Activated gamma-delta T cell treated with Interleukin-2 at 50 U/mL for 16 hours (primary cell): ENCODE results near the gene PLOD3.
"Not testable (repeated sequence)": the region's sequence is repeated elsewhere in the genome, so short reads cannot be mapped to it uniquely, and the experiment has no call there.

Experiments used
- DNase-seq: peaks from one replicate; pipeline ENCODE4 v3.0.0-alpha.2; 2020

The PLOD3 gene, protein sequence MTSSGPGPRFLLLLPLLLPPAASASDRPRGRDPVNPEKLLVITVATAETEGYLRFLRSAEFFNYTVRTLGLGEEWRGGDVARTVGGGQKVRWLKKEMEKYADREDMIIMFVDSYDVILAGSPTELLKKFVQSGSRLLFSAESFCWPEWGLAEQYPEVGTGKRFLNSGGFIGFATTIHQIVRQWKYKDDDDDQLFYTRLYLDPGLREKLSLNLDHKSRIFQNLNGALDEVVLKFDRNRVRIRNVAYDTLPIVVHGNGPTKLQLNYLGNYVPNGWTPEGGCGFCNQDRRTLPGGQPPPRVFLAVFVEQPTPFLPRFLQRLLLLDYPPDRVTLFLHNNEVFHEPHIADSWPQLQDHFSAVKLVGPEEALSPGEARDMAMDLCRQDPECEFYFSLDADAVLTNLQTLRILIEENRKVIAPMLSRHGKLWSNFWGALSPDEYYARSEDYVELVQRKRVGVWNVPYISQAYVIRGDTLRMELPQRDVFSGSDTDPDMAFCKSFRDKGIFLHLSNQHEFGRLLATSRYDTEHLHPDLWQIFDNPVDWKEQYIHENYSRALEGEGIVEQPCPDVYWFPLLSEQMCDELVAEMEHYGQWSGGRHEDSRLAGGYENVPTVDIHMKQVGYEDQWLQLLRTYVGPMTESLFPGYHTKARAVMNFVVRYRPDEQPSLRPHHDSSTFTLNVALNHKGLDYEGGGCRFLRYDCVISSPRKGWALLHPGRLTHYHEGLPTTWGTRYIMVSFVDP

DNA sequence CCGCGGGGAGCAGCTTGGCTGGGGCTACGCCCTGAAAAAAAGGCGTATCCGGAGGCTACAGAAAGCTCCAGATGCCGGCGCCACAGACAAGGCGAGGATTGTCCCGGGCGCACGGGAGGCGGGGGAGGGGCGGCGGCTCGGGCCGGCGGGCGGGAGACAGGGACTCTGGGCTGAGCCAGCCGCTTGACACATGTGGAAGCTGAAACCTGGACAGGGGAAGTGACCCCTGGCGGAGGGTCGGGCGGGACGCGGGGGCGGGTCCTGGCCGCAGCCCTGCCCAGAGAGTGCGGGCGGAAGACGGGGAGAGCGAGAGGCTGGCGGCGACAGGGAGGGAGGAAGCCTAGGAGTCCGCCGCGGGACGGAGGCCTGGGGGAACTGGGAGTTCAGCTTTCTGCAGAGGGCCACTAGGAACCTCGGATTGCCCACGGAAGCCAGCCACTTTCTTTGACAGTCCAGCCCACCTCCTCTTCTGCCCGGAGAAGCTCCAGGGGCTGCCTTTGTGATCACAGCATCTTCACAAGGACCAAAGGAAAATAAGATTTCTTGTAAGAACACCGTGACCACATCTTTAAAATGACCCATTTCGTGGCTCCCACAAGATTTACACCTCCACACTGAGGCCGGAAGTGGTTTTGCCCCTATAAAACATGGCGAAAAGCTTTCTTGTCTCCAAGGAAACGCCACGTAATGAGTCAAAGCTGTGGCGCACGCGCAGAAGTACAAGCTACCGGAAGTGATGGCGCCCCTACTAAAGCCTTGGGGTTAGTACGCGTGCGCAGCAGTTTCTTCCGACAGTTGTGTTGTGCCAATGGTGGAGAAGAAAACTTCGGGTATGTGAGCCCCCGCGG, at the start of gene PLOD3, which contains the start of gene ZNHIT1:
Gene PLOD3, minus strand, starts transcription at position 194 of the 848 bp plus-strand sequence. CDS start 307 bp downstream, outside the sequence.
Gene ZNHIT1, plus strand, starts transcription at position 778 of the 848 bp plus-strand sequence. Its CDS starts 31 bp downstream, at position 809.
- peak; percentile 96 for DNase-seq

DNA sequence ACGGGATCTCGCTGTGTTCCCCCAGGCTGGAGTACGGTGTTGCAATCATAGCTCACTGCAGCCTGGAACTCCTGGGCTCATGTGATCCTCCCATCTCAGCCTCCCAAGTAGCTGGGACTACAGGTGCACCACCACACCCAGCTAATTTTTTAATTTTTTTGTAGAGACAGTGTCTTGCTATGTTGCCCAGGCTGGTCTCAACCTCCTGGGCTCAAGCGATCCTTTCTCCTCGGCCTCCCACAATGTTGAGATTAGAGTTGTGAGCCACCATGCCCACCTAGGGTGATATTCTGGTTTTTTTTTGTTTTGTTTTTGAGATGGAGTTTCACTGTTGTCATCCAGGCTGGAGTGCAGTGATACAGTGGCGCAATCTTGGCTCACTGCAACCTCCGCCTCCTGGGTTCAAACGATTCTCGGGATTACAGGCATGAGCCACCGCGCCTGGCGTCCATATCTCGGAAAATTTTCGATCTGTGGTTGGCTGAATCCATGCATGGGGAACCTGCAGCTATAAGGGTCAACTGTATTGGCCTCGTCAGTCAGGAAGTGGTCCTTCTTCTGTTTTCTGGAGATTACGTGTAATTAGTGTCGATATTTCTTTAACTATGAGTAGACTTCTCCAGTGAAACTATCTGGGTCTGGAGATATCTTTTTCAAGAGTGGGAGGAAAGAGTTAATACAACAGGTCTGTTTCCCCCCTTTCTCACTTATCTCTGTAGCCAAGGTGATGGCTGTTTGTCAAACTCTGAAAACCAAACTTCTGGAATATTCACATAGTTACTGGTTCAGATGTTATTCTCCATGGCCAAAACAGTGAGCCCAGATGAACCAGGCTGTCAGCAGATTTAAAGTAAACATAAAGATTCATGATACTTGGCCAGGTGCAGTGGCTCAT, 48.5 kb upstream of the PLOD3 start:
- no peak for DNase-seq

DNA sequence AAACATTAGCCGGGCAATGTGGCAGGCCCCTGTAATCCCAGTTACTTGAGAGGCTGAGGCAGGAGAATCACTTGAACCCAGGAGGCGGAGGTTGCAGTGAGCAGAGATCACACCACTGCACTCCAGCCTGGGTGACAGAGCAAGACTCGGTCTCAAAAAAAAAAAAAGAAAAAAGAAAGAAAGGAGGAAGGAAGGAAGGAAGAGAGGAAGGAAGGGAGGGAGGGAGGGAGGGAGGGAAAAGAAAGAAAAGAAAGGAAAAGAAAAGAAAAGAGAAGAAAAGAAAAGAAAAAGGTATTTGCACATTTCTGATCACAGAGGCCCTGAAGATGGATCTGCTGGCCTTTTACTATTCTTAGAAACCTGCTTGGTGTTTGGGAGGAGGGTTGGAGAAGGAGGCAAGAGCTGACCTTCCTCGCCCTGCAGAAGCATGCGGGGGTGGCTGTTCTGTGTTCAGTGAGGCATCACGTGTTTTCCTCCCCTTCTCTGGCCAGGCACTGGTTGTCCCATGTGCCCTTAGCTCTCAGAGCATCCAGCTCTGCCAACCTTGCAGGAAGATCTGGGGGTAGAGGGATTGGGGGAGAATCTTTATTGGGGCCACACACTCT, 46.8 kb upstream of the PLOD3 start:
- DNase-seq, result not testable (repeated sequence)

DNA sequence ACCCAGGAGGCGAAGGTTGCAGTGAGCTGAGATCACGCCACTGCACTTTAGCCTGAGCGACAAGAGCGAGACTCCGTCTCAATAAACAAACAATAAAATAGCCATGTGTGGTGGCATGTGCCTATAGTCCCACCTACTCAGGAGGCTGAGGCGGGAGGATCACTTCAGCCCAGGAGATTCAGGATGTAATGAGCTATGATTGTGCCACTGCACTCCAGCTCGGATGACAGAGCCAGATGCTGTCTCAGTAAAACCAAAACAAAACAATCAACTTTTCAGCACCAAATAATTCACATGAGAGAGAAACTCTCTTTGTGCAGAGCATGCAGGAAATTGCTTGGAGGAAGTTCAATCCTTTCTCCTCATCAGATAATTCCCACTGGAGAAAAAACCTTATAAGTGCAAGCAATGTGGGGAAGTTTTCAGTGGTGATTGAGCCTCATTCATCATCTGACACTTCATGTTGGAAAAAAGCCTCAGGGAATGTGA, 40.9 kb upstream of the PLOD3 start:
- DNase-seq, result no peak

DNA sequence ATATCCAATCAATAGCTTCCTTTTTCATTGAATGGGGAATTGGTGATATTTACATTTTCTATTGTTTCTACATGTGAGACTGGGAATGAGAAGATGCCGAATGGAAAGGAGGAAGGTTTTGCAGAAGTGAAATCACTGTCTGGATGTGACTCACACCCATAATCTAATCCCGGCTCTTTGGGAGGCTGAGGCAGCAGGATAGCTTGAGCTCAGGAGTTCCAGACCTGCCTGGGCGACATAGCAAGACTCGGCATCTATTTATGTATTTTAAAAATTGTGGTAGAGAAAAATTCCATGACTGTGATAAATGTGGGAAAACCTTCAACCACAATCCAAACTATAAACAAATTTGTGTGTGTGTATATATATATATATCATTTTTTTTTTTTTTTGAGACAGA, 38.4 kb upstream of the PLOD3 start:
- DNase-seq, result no peak

DNA sequence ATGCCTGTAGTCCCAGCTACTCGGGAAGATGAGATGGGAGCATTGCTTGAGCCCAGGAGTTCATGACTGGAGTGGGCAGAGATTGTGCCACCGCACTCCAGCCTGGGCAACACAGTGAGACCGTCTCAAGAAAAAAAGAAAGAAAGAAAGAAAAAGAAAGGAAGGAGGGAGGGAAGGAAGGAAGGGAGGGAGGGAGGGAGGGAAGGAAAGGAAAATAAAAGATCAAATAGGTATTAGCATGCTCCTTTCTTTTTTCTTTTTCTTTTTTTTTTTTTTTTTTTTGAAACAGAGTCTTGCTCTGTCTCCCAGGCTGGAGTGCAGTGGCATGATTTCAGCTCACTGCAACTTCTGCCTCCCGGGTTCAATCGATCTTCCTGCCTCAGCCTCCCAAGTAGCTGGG, 35.8 kb upstream of the PLOD3 start:
- DNase-seq, result not testable (repeated sequence)

DNA sequence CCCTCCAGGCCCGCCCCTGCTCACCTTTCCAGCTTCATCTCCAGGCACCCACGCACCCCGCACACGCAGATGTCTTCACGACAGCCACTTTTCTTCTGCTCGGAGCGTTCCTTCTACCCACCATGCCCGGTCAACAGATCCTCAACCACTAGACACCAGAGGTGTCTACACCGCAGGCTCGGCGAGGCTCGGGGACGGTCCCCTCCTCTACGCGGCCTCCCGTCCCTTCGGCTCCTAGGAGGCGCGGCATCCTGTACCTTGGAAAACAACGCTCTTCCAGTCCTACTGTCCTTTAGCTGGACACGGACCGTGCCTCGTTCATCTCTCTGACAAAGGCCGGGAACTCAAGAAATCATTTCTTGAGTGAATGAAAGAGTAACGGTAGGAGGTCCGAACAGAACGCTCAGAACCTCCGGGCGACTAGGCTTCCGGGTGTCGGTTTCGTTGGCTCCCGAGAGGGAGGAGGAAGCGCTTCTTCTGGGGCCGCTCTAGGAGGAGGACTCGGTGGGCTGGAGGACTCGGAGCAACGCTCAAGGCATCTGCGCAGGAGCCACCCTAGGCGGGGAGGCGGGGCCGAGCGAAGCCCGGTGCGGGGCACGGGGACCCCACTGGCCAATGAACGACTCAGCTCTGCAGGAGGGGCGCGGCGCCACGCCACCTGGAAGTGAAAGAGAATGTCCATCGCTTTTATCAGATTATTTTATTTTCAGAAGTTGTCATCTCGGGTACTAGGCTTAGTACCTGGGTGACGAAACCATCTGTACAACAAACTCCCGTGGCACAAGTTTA, 34.7 kb upstream of the PLOD3 start:
- DNase-seq, result peak; percentile 100

DNA sequence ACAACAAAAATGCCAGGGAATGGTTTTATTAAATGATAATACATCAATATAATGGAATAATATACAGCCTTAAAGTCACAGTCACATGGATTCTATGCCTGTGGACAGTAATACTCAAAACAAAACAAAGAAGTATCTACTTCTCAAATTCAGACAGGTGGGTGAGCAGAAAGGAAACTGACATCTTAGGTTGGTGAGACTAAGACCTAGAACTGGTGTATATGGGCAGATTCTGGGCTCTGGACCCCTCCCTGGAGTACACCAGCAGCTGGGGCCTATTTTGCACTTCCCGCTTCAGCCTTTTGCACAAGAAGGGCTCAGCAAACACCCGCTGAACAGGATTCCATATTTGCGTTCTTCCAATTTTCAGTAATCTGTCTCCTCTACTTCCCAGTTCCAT, 32.9 kb upstream of the PLOD3 start:
- DNase-seq, result no peak

DNA sequence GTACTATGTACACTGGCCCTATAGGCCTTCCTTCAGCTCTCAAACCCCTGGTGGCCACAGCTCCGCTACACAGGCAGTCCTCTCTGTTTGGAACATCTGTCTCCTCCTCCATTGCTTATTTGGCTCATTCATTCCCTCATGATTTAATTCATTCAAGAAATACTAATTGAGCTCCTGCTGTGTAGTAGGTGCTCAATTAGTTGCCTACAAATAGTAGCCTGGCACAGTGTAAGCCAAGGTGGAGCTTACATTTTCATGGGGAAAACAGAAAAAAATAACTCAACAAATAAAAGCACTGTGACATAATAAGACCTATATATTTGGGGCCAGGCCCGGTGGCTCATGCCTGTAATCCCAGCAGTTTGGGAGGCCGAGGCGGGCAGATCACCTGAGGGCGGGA, 30.9 kb upstream of the PLOD3 start:
- no peak for DNase-seq

DNA sequence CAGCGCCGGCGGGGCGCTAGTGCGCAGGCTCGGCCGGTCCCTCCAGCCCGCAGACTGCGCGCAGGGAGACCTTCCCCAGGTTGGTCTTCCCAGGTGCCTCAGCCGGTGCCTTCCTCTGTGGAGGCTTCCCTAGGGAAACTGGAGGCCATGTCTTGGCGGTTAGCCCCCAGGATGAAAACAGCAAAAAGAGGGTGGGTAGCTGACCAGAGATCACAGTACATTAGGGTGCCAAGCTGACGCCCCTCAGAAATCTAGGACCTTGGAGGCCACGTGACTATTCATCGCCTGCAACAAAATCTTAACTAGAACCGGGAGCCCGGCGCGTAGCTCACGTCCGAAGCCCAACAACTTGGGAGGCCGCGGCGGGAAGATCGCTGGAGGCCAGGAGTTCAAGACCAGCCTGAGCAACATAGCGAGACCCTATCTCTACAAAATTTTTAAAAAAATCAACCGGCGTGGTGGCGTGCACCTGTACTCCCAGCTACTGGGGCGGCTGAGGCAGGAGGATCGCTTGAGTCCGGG, 27.8 kb upstream of the PLOD3 start:
- no peak for DNase-seq

DNA sequence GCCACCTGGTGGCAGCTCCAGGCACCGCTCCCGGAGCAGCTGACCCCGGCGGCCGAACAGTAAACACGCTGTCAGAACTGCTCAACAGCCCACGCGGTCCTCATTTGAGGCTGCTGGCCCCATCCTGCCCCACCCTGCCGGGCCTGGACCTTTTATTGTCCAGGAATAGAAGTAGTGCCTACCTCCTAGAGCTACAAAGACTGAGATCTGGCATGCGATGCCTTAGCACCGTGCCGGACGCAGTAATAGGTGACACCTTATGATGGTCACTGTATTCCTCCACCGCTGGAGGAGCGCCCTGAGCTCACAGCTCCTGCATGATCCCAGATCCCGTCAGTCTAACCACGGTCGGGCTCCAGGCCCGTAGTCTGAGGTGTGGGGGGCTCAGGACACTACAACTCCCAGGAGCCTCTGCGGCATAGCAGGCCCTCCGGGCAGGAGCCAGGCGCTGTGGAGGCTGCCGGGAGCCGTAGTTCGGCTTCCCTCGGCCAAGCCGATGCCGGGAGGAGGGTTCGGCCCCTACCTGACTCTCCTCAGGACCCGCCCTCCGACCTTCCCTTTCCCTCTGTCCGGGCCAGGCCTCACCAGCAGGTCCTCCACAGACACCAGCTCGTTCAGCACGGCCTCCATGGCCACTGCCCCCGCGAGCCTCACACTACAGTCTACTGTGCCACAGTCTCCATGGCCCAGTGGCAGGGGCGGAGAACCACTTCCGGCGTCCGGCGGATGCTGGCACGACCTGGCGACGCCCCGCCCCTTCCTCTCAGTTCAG, 27.2 kb upstream of the PLOD3 start, which contains the start of gene FIS1:
Gene FIS1, minus strand, starts transcription at position 707 of the 772 bp plus-strand sequence. Its CDS starts 77 bp downstream, at position 630.
- DNase-seq, result peak; percentile 93

DNA sequence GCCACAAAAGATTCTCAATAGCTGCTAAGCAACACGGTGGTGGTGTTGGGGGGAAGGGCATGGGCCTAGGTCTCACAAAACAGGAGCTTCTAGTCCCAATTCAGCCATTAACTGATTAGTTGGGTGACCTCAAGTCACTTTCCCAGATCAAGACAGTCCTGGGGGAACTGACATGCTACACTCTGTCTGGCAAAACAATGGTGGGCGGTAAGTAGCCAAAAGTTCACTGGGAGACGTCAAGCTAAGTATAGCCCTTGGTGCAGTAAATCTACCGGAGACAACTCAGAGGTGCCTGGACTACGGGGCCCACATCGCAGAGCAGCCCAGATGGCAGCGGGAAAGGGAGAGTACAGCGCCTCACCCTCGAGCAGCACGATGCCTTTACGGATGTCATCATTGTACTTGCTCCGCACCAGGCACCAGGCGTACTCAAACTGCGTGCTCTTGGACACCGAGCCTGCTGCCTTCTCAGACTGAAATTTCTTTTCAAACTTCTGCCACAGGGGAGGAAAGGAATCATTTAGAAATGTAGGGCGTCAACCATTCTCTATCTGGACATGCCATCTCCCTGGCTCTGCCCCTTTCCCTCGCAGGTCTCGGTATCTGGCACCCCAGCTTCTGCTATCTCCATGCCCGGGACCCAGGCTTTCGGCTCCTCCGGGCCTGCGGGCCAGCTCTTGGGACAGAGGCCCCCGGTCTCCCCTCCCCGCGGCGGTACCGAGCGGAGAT, 26.4 kb upstream of the PLOD3 start:
- DNase-seq, result no peak

DNA sequence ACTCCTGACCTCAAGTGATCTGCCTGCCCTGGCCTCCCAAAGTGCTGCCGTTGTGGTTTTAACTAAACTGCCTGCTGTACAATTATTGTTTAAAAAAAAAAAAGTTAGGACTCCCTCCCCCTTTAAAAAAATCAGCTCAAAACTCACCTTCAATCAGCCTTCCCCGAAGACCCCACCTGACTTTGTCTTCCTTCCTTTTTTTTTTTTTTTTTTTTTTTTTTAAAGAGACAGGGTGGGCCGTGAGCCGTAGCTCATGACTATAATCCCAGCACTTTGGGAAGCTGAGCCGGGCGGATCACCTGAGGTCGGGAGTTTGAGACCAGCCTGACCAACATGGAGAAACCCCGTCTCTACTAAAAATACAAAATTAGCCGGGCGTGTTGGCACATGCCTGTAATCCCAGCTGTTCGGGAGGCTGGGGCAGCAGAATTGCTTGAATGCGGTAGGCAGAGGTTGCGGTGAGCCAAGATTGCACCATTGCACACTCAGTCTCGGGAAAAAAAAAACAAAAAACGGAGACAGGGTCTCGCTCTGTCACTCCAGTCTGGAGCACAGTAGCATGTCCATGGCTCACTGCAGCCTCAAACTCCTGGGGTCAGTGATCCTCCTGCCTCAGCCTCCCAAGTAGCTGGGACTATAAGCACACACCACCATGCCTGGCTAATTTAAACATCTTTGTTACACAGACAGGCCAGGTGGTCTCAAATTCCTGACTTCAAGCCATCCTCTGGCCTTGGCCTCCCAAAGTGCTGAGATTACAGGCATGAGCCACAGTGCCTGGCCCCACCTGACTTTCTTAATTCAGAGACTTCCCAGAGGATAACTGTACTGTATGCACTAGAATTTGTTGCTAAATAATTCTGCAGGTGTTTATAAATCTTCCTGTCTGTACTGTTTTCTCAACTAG, 24.3 kb upstream of the PLOD3 start:
- DNase-seq, result no peak

DNA sequence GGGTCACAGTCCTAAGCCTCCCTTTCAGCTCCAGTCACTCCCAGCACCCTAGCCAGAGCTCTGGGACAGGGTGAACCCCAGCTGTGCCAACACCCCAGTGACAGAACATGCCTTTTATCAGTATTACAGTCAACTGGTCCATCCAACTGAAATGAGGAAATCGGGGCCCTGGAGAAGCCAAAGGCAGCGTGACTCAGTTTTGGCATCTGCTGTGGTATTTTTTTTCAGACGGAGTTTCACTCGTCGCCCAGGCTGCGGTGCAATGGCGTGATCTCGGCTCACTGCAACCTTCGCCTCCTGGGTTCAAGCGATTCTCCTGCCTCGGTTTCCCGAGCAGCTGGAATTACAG, 23.6 kb upstream of the PLOD3 start:
- DNase-seq, result no peak

DNA sequence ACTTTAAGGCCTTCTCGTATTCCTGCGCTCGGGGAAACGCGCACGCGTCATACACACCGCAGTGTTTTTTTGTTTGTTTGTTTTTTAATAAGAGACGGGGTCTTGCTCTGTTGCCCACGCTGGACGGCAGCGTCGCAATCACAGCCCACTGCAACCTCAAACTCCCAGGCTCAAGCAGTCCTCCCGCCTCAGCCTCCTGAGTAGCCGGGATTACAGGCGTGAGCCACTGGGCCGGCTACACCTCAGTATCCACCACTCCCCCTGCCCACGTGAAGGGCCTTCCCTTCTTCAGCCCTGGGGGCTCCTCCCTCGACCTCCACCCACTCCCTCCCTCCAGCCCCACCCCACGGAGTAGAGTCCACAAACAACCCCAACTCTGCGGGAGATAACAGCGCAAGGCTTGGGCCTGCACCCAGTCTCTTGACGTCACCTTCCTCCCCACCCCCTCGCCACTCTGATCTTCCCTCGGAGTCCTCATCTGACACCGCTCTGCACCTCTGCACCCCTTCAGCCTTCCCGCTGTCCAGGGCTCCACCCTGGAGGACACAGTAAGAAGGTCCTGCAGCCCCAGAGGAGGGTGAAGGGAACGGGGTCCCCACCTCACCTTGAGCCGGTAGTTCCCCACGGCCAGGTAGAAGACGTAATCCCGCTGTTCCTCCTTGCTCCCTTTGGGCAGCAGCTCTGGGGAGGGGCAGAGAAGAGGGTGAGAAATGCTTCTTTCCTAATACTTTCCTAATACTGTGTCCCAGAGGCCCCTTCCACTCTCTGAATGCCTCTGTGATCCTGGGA, 23.0 kb upstream of the PLOD3 start:
- no peak for DNase-seq

DNA sequence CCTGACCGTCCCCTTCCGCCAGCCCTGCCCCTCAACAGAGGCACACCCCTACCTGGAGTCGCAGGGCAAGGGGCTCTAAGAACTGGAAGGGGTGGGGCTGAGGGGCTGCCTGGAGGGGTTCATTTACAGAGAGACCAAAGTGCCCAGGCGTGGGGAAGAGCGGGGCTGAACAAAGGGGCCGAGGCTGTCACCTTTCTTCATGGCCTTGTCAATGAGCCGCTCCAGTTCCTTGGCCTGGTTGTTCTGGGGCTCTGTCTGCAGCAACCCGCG, 22.5 kb upstream of the PLOD3 start:
- DNase-seq, result no peak
